WTC11 (cell line): ENCODE results near the gene PRB4. TPM values are rescaled to one million over a fixed set of nuclear protein-coding genes. Genes with fewer than 3 reads are reported as not detected.

Source experiments
- ATAC-seq: fragments of 200-7000 bp; cut with Tn5 transposase; 2 replicates; pipeline ENCODE4 v1.10.0; 2021; ENCODE audit warnings: mild to moderate bottlenecking, moderate library complexity
- CTCF ChIA-PET: fragments of 300-600 bp; sonication (Branson Sonifier 250); formaldehyde crosslinking; loops from one replicate; lab custom pipeline; 2021; ENCODE audit warnings: antibody characterized with exemption; lab: Charles Lee
- POLR2A ChIA-PET: fragments of 350-600 bp; sonication (Branson Sonifier 250); formaldehyde crosslinking; loops from one replicate; lab custom pipeline; 2021; ENCODE audit warnings: antibody characterized with exemption; lab: Charles Lee
- DNase-seq: peaks from one replicate; pipeline ENCODE4 v3.0.0; 2021; ENCODE audit warnings: low spot score
- H3K27ac Mint-ChIP-seq: 2 replicates; pipeline ENCODE4 v1.8.0; 2021; ENCODE audit warnings: mixed read lengths
- H3K27me3 Mint-ChIP-seq: 2 replicates; pipeline ENCODE4 v1.8.0; 2021; ENCODE audit warnings: low read depth, mild to moderate bottlenecking, moderate library complexity, mixed read lengths
- H3K36me3 Mint-ChIP-seq: 2 replicates; pipeline ENCODE4 v1.8.0; 2021; ENCODE audit warnings: mixed read lengths
- H3K4me1 Mint-ChIP-seq: 2 replicates; pipeline ENCODE4 v1.8.0; 2022; ENCODE audit warnings: mixed read lengths
- H3K4me3 Mint-ChIP-seq: 2 replicates; pipeline ENCODE4 v1.8.0; 2021; ENCODE audit warnings: mild to moderate bottlenecking, moderate library complexity, mixed read lengths
- H3K9me3 Mint-ChIP-seq: 2 replicates; pipeline ENCODE4 v1.8.0; 2021; ENCODE audit warnings: mixed read lengths
- ATF2 ChIP-seq: sonication (generic); formaldehyde crosslinking; IDR thresholded peaks from 2 replicates; pipeline ENCODE4 v1.8.1; 2022; ENCODE audit warnings: low read depth, missing genetic modification reagents, borderline replicate concordance
- ATF3 ChIP-seq: sonication (generic); formaldehyde crosslinking; conservative IDR thresholded peaks from 2 replicates; pipeline ENCODE4 v1.8.1; 2022; ENCODE audit warnings: mild to moderate bottlenecking, missing genetic modification reagents
- CREB1 ChIP-seq: sonication (generic); formaldehyde crosslinking; IDR thresholded peaks from 2 replicates; pipeline ENCODE4 v1.8.0; 2023; ENCODE audit warnings: mild to moderate bottlenecking, missing genetic modification reagents
- EMX1 ChIP-seq: fragments of 250-450 bp; sonication (Bioruptor Pico); IDR thresholded peaks from 2 replicates; pipeline ENCODE4 v1.8.0; 2021; ENCODE audit warnings: mild to moderate bottlenecking
- FOXJ3 ChIP-seq: sonication (generic); formaldehyde crosslinking; IDR thresholded peaks from 2 replicates; pipeline ENCODE4 v1.9.0; 2021; ENCODE audit warnings: missing genetic modification reagents, mild to moderate bottlenecking, borderline replicate concordance
- IRF1 ChIP-seq: sonication (generic); formaldehyde crosslinking; IDR thresholded peaks from 2 replicates; pipeline ENCODE4 v1.8.0; 2023; ENCODE audit warnings: missing genetic modification reagents
- IRF2 ChIP-seq: sonication (generic); formaldehyde crosslinking; IDR thresholded peaks from 2 replicates; pipeline ENCODE4 v1.8.0; 2022; ENCODE audit warnings: low read depth, missing genetic modification reagents, borderline replicate concordance
- NFE2L1 ChIP-seq: sonication (generic); formaldehyde crosslinking; IDR thresholded peaks from 2 replicates; pipeline ENCODE4 v1.8.1; 2023; ENCODE audit warnings: missing genetic modification reagents
- ZBTB21 ChIP-seq: sonication (generic); formaldehyde crosslinking; IDR thresholded peaks from 2 replicates; pipeline ENCODE4 v1.8.1; 2023; ENCODE audit warnings: mild to moderate bottlenecking, missing genetic modification reagents, borderline replicate concordance
- ZNF138 ChIP-seq: sonication (generic); formaldehyde crosslinking; conservative IDR thresholded peaks from 2 replicates; pipeline ENCODE4 v1.8.1; 2022; ENCODE audit warnings: mild to moderate bottlenecking, moderate library complexity, missing genetic modification reagents
- ZNF263 ChIP-seq: sonication (generic); formaldehyde crosslinking; IDR thresholded peaks from 2 replicates; pipeline ENCODE4 v1.8.1; 2022; ENCODE audit warnings: low read depth, mild to moderate bottlenecking, moderate library complexity, missing genetic modification reagents
- ZNF512 ChIP-seq: sonication (generic); formaldehyde crosslinking; IDR thresholded peaks from 2 replicates; pipeline ENCODE4 v1.8.1; 2022; ENCODE audit warnings: missing genetic modification reagents, borderline replicate concordance
- ZSCAN18 ChIP-seq: fragments of 250-450 bp; sonication (Bioruptor Pico); IDR thresholded peaks from 2 replicates; pipeline ENCODE4 v2.1.2; 2022; ENCODE audit warnings: mild to moderate bottlenecking, moderate library complexity
- total RNA-seq: library from RNA; stranded (reverse); gene quantifications from 3 replicates; pipeline ENCODE4 v1.2.3, GENCODE V29; 2021
- TF ChIP-seq, protein P1 (sequence below): sonication (generic); formaldehyde crosslinking; IDR thresholded peaks from 2 replicates; pipeline ENCODE4 v1.8.0; 2022; ENCODE audit warnings: mild to moderate bottlenecking, missing genetic modification reagents
- TF ChIP-seq, protein P2 (sequence below): fragments of 250-450 bp; sonication (Bioruptor Pico); IDR thresholded peaks from 2 replicates; pipeline ENCODE4 v1.9.0; 2021; ENCODE audit warnings: moderate library complexity, mild to moderate bottlenecking, inconsistent platforms, borderline replicate concordance
- TF ChIP-seq, protein P3 (sequence below): sonication (generic); formaldehyde crosslinking; IDR thresholded peaks from 2 replicates; pipeline ENCODE4 v1.8.1; 2023; ENCODE audit warnings: mild to moderate bottlenecking, moderate library complexity, missing genetic modification reagents
- TF ChIP-seq, protein P4 (sequence below): fragments of 250-450 bp; sonication (Bioruptor Pico); IDR thresholded peaks from 2 replicates; pipeline ENCODE4 v1.9.0; 2021; ENCODE audit warnings: mild to moderate bottlenecking

PRB4 gene
- total RNA-seq, 1 experiment from 2014 or later, result not detected

DNA sequence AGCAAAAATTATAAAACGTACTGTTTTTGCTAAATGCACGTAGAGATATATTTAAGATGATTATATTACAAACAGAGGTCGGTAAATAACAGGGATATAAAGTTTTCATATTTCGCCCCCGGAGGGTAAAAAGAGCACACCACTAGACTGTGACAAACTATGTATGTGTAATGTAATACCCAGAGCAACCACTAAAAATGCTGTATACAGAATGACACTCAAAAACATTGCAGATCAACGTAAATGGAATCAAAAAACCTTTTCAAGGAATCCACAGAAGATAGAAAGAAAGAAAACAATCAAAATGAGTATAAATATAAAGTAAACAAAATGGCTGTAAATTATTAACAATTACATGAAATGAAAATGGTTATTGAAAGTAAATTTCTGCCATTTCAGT is 37.6 kb upstream of the PRB4 start:
- H3K36me3 Mint-ChIP-seq, result no peaks in the 10 kb centered on the region
- H3K9me3 Mint-ChIP-seq, result peaks cover 9% of the 10 kb centered on the region; the same call in 1 of the 2 replicates
- ATAC-seq (peak; percentile 44; the same call in 1 of the 2 replicates), DNase-seq (no peak)
- H3K27me3 Mint-ChIP-seq, result no peaks in the 10 kb centered on the region
- H3K4me1 Mint-ChIP-seq, result no peaks in the 10 kb centered on the region
- H3K27ac Mint-ChIP-seq, result no peak overlapping the region
- ChIA-PET CTCF (no interaction called here), POLR2A (no interaction called here)
- no peak overlapping the region for H3K4me3 Mint-ChIP-seq
- TF ChIP-seq, protein P1, sequence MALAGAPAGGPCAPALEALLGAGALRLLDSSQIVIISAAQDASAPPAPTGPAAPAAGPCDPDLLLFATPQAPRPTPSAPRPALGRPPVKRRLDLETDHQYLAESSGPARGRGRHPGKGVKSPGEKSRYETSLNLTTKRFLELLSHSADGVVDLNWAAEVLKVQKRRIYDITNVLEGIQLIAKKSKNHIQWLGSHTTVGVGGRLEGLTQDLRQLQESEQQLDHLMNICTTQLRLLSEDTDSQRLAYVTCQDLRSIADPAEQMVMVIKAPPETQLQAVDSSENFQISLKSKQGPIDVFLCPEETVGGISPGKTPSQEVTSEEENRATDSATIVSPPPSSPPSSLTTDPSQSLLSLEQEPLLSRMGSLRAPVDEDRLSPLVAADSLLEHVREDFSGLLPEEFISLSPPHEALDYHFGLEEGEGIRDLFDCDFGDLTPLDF (CRISPR knock-in tag), result no peak
- no peak for TF ChIP-seq ATF3 (CRISPR knock-in tag)
- no peak for TF ChIP-seq FOXJ3 (CRISPR knock-in tag)
- TF ChIP-seq ATF2 (CRISPR knock-in tag), result no peak
- TF ChIP-seq ZNF138, result no peak
- TF ChIP-seq, protein P2, sequence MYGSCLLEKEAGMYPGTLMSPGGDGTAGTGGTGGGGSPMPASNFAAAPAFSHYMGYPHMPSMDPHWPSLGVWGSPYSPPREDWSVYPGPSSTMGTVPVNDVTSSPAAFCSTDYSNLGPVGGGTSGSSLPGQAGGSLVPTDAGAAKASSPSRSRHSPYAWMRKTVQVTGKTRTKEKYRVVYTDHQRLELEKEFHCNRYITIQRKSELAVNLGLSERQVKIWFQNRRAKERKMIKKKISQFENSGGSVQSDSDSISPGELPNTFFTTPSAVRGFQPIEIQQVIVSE, result no peak
- no peak for TF ChIP-seq IRF1 (CRISPR knock-in tag)
- no peak for TF ChIP-seq IRF2
- TF ChIP-seq, protein P3, sequence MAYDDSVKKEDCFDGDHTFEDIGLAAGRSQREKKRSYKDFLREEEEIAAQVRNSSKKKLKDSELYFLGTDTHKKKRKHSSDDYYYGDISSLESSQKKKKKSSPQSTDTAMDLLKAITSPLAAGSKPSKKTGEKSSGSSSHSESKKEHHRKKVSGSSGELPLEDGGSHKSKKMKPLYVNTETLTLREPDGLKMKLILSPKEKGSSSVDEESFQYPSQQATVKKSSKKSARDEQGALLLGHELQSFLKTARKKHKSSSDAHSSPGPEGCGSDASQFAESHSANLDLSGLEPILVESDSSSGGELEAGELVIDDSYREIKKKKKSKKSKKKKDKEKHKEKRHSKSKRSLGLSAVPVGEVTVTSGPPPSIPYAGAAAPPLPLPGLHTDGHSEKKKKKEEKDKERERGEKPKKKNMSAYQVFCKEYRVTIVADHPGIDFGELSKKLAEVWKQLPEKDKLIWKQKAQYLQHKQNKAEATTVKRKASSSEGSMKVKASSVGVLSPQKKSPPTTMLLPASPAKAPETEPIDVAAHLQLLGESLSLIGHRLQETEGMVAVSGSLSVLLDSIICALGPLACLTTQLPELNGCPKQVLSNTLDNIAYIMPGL (CRISPR knock-in tag), result no peak
- TF ChIP-seq ZNF512 (CRISPR knock-in tag), result no peak
- no peak for TF ChIP-seq CREB1 (CRISPR knock-in tag)
- no peak for TF ChIP-seq ZSCAN18 (CRISPR knock-in tag)
- TF ChIP-seq EMX1, result no peak
- no peak for TF ChIP-seq ZBTB21 (CRISPR knock-in tag)
- TF ChIP-seq ZNF263 (CRISPR knock-in tag), result no peak
- TF ChIP-seq, all 79 proteins: peak for 0

DNA sequence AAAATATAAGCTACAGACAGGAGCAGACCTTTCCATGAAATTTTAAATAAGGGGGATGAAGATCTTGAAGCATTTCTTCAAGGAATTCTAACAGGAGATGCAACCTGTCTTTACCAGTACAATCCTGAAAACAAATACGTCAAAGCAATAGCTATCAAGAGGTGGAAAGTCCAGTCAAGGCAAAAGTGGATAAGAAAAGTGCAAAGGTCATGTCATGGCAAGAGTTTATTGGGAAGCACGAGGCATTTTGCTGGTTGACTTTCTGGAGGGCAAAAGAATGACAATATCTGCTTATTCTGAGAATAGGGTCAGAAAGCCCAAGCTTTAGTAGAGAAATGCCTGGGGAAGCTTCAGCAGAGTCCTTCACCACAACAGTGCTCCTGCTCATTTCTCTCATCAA is 34.3 kb upstream of the PRB4 start:
- POLR2A ChIA-PET, result no interaction called here
- ATAC-seq (no peak), DNase-seq (no peak)
- Mint-ChIP-seq H3K4me1 (peaks cover 4% of the 10 kb centered on the region; the same call in 1 of the 2 replicates), H3K36me3 (0 out of 2 replicates have a peak, but pooled peaks cover 4% of the 10 kb centered on the region), H3K4me3 (no peak overlapping the region), H3K27ac (no peak overlapping the region), H3K27me3 (no peaks in the 10 kb centered on the region; the same call in 1 of the 2 replicates), H3K9me3 (peaks cover 16% of the 10 kb centered on the region)
- TF ChIP-seq, protein P4, sequence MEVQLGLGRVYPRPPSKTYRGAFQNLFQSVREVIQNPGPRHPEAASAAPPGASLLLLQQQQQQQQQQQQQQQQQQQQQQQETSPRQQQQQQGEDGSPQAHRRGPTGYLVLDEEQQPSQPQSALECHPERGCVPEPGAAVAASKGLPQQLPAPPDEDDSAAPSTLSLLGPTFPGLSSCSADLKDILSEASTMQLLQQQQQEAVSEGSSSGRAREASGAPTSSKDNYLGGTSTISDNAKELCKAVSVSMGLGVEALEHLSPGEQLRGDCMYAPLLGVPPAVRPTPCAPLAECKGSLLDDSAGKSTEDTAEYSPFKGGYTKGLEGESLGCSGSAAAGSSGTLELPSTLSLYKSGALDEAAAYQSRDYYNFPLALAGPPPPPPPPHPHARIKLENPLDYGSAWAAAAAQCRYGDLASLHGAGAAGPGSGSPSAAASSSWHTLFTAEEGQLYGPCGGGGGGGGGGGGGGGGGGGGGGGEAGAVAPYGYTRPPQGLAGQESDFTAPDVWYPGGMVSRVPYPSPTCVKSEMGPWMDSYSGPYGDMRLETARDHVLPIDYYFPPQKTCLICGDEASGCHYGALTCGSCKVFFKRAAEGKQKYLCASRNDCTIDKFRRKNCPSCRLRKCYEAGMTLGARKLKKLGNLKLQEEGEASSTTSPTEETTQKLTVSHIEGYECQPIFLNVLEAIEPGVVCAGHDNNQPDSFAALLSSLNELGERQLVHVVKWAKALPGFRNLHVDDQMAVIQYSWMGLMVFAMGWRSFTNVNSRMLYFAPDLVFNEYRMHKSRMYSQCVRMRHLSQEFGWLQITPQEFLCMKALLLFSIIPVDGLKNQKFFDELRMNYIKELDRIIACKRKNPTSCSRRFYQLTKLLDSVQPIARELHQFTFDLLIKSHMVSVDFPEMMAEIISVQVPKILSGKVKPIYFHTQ, result no peak
- no peak for TF ChIP-seq ZNF512 (CRISPR knock-in tag)
- no peak for TF ChIP-seq NFE2L1 (CRISPR knock-in tag)
- CTCF ChIA-PET, result no interaction called here
